ENCODE measurements around the gene COL11A1.

- TF ChIP-seq CTCF (IDR thresholded peaks at IDR 0.05; ENCODE audit: insufficient read depth, low read depth, low read length): no peak
- no peak for TF ChIP-seq EZH2 (IDR thresholded peaks at IDR 0.05; ENCODE audit: insufficient read depth, low read length)
Observed at GRCh38 chr1:102886638-102887037, 221.7 kb downstream of the COL11A1 start.

Data from astrocyte (in vitro differentiated cells and primary cell).